ENCODE measurements around the gene GUCA2B. TPM values are rescaled to one million over a fixed set of nuclear protein-coding genes. Genes with fewer than 3 reads are reported as not detected.

The GUCA2B gene
- total RNA-seq, result not detected in 2 replicates

GRCh38 chr1:42152907-42153600 is at the start of gene GUCA2B:
GUCA2B (plus strand) TSS chr1:42153410; CDS start chr1:42153451, 41 bp downstream.

GRCh38 chr1:42164551-42165420 is 11.6 kb downstream of the GUCA2B start, which contains the start of gene GUCA2A:
GUCA2A (minus strand) TSS chr1:42164745; CDS start chr1:42164712, 33 bp downstream.

Other genes with a start within 250 kb of the GUCA2B start
- 0.39 and 0.43 TPM in 2 replicates for gene HIVEP3, start 234.5 kb upstream of the GUCA2B start, total RNA-seq
- not detected in 2 replicates for gene GUCA2A, start 11.3 kb downstream of the GUCA2B start, total RNA-seq
- 34.5 and 38.8 TPM in 2 replicates for gene FOXJ3, start 181.8 kb downstream of the GUCA2B start, total RNA-seq
- under 0.01 TPM in 1 of 2 replicates, not detected in the other for gene RIMKLA, start 227.4 kb downstream of the GUCA2B start, total RNA-seq

Measured in placental epithelial cell (primary cell).